Activated T-helper 17 cell treated with anti-CD3 and anti-CD28 coated beads, Interleukin-2, amount 50 U/mL, for 72 hours (primary cell): ENCODE results near the gene KIF1B. TPM values are rescaled to one million over a fixed set of nuclear protein-coding genes. Genes with fewer than 3 reads are reported as not detected.
"Not testable (repeated sequence)": the region's sequence is repeated elsewhere in the genome, so short reads cannot be mapped to it uniquely, and the experiment has no call there.

ENCODE experiments used
- ATAC-seq: fragments of 150-1000 bp; cut with Tn5 transposase; replicated peaks from 2 replicates; pipeline ENCODE4 v1.10.0; 2021; ENCODE audit warnings: mild to moderate bottlenecking, moderate library complexity
- H3K27ac Mint-ChIP-seq: one replicate; pipeline ENCODE4 v1.8.0; 2022; ENCODE audit warnings: mixed read lengths
- H3K27me3 Mint-ChIP-seq: one replicate; pipeline ENCODE4 v1.8.0; 2022; ENCODE audit warnings: mixed read lengths
- H3K36me3 Mint-ChIP-seq: one replicate; pipeline ENCODE4 v1.8.0; 2022; ENCODE audit warnings: low read depth, mild to moderate bottlenecking, mixed read lengths
- H3K4me1 Mint-ChIP-seq: one replicate; pipeline ENCODE4 v1.8.0; 2022; ENCODE audit warnings: mixed read lengths
- H3K4me3 Mint-ChIP-seq: one replicate; pipeline ENCODE4 v1.8.0; 2022; ENCODE audit warnings: mild to moderate bottlenecking, mixed read lengths
- H3K9me3 Mint-ChIP-seq: one replicate; pipeline ENCODE4 v1.8.0; 2022; ENCODE audit warnings: mixed read lengths
- total RNA-seq, 2 donors: library from RNA; stranded (reverse); gene quantifications; one replicate each; pipeline ENCODE4 v1.2.3, GENCODE V29; 2022

KIF1B gene
- total RNA-seq, 2 donors from 2014 or later, result 13.5 to 17.0 TPM

DNA sequence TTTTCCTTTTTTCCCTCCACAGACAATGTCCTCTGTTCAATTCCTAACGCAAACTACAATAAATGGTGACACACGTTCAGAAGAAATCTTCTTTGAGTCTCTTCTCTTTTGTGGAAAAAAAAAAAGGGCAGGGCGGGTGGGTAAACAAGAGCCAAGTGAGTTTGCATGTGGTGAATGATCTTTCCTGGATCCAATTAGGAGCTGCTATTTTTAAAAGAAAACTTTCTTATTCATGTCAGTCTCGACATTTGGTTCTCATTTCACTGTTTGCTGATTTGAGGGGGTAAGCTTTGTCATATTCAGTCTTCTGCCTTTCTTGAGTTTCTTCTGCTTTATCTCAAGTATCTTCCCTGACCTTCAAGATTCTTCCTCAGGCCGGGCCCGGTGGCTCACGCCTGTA is 29.2 kb upstream of the KIF1B start:
- Mint-ChIP-seq H3K4me1 (no peaks in the 10 kb centered on the region), H3K9me3 (no peaks in the 10 kb centered on the region), H3K27me3 (no peaks in the 10 kb centered on the region), H3K4me3 (no peak overlapping the region), H3K36me3 (peaks cover 38% of the 10 kb centered on the region), H3K27ac (no peak overlapping the region)
- no peak for ATAC-seq

DNA sequence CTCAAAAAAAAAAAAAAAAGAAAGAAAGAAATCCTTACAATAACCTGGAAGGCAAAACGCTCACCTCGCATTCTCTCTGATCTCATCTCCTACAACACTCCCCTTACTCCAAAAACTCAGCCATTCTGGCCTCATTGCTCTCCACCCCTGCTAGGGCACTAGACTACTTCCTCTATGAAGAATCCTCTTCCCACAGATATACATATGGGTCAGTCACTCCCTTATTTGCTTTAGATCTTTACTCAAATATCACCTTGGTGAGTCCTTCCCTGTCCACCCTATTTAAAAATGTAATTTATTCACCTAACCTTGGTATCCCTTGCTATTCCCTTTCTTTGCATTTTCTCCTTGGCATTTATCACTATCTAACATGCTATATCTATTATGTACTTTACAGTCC is 24.6 kb upstream of the KIF1B start:
- H3K36me3 Mint-ChIP-seq, result peaks cover 7% of the 10 kb centered on the region
- no peaks in the 10 kb centered on the region for H3K4me1 Mint-ChIP-seq
- H3K4me3 Mint-ChIP-seq, result no peak overlapping the region
- no peaks in the 10 kb centered on the region for H3K27me3 Mint-ChIP-seq
- no peaks in the 10 kb centered on the region for H3K9me3 Mint-ChIP-seq
- peak; percentile 15 for ATAC-seq
- H3K27ac Mint-ChIP-seq, result no peak overlapping the region

DNA sequence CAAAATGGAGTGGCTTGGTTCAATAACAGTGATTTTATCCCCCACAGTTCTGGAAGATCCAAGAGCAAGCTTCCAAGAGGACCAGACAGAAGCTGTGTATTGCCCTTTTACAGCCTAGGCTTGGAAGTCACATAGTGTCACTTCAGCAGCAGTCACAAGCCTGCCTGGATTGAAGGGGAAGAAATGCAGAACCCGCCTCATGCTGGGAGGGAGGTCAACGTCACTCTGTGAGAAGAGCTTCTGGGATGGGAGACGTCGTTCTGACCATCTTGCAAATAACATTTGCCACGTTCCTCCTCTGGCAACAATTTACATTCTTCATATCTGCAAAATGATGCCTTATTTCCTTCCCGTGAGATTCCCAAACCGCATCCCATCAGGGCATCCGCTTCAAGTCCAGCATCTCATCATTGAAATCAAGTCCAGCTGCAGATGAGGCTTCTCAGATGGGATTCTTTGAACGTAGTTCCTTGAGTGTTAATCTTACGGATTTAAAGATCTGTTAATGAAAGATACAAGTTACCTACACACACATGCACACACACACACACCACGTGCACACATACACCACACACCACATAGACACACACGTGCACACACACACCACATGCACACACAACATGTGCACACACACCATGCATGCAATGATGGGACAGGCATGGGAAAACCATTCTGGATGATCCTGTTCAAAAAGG is 23.9 kb upstream of the KIF1B start:
- Mint-ChIP-seq H3K9me3 (no peaks in the 10 kb centered on the region), H3K27ac (no peak overlapping the region), H3K4me3 (no peak overlapping the region), H3K4me1 (no peaks in the 10 kb centered on the region), H3K36me3 (peaks cover under 1% of the 10 kb centered on the region), H3K27me3 (no peaks in the 10 kb centered on the region)
- peak; percentile 48 for ATAC-seq

DNA sequence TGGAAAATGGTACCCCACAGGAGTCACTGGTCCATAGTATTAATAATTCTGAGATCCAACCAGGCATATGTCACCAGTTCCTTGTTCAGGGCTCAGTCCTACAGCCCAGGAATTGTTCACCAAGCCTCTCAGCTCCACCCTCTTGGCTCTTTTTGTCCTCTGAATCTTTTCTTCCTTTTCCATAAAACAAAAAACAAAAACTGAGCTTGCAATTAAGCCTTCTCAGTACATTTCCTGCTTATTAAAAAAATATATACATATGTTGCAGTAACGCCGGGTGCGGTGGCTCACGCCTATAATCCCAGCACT is 23.4 kb upstream of the KIF1B start:
- Mint-ChIP-seq H3K4me3 (no peak overlapping the region), H3K4me1 (no peaks in the 10 kb centered on the region), H3K27me3 (no peaks in the 10 kb centered on the region), H3K36me3 (no peaks in the 10 kb centered on the region), H3K9me3 (no peaks in the 10 kb centered on the region), H3K27ac (no peak overlapping the region)
- ATAC-seq, result peak; percentile 46

DNA sequence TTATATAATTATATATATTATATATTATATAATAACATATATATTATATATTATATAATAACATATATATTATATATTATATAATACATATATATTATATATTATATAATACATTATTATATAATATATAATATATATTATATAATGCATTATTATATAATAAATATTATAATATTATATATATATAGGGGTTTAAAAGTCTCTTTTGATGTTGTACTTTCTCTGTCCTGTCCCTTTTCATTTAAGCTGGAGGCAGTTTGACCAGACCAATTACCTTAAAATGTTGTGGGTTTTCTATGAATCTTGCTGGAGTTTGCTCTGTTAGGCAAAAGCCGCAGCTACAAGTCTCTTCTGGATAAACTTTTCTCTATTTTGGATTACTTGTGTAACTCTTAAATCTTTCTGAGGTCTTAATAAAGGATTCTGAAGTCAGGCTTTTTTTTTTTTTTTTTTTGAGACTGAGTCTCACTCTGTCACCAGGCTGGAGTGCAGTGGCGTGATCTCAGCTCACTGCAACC is 22.2 kb upstream of the KIF1B start:
- Mint-ChIP-seq H3K4me1 (no peaks in the 10 kb centered on the region), H3K4me3 (no peak overlapping the region), H3K27ac (no peak overlapping the region), H3K9me3 (no peaks in the 10 kb centered on the region), H3K36me3 (no peaks in the 10 kb centered on the region), H3K27me3 (no peaks in the 10 kb centered on the region)
- no peak for ATAC-seq

DNA sequence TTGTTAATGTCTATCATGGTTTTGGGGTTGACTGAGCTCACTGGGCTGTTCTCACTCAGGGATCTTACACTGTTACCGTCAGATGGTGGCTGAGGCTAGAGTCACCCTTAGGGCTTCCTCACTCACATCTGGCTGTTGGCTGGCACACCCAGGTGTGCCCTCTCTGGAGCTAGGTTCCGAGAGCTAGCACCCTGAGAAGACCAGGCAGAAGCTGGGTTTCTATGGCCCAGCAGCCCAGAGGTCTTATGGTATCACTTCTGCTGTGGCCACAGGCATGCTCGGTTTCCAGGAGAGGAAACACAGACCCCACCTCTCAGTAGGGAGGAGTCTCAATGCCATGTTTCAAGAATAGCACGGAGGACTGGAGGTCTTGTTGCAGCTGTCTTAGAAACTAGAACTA is 20.7 kb upstream of the KIF1B start:
- H3K27me3 Mint-ChIP-seq, result peaks cover 7% of the 10 kb centered on the region

DNA sequence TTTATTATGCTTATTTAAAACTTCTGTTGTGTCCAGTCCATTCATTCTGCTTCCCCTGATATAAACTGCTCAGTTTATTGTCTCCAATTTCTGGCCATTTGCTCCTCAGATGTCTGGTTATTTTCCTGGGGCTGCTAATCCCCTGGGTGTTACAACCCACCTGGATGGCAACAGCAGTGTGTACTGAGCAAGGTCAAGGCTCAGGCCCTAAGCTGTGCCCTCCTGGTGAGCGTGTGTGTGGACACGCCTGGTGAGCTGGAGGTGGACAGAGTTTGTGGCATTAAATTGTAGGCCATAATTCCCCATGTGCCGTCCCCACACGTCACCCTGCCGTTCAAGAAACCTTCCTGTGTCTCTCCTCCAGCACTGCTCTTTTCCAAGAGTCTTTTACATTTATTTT is 18.1 kb upstream of the KIF1B start:
- H3K27me3 Mint-ChIP-seq, result peaks cover 7% of the 10 kb centered on the region
- no peak overlapping the region for H3K4me3 Mint-ChIP-seq
- no peaks in the 10 kb centered on the region for H3K36me3 Mint-ChIP-seq
- no peaks in the 10 kb centered on the region for H3K4me1 Mint-ChIP-seq
- no peaks in the 10 kb centered on the region for H3K9me3 Mint-ChIP-seq
- ATAC-seq, result no peak
- no peak overlapping the region for H3K27ac Mint-ChIP-seq

More for the DNA sequence above, 20.7 kb upstream of the KIF1B start:
- peak; percentile 44 for ATAC-seq
- H3K27ac Mint-ChIP-seq, result no peak overlapping the region
- no peaks in the 10 kb centered on the region for H3K4me1 Mint-ChIP-seq
- no peaks in the 10 kb centered on the region for H3K36me3 Mint-ChIP-seq
- H3K9me3 Mint-ChIP-seq, result no peaks in the 10 kb centered on the region
- no peak overlapping the region for H3K4me3 Mint-ChIP-seq

DNA sequence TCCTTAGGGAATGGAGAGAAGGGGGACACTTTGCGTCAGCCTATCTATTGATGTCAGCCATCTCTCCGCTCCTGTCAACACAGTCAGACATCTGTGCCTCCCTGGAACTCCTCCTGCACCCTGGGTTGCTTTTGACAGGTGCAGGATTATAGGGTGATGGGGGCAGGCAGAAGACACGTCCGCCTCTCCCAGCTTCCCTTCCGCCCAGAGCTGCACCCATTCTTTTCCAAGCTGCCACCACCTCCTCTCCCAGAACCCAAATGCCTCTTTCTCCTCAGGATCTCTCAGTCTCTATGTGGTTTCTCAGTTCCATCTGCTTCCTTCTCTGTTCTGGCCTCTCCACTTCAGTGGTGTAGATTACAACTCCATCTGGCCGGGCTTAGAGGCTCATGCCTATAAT is 17.1 kb upstream of the KIF1B start:
- no peak for ATAC-seq
- Mint-ChIP-seq H3K4me3 (no peak overlapping the region), H3K36me3 (no peaks in the 10 kb centered on the region), H3K27ac (no peak overlapping the region), H3K27me3 (peaks cover 7% of the 10 kb centered on the region), H3K9me3 (no peaks in the 10 kb centered on the region), H3K4me1 (no peaks in the 10 kb centered on the region)

DNA sequence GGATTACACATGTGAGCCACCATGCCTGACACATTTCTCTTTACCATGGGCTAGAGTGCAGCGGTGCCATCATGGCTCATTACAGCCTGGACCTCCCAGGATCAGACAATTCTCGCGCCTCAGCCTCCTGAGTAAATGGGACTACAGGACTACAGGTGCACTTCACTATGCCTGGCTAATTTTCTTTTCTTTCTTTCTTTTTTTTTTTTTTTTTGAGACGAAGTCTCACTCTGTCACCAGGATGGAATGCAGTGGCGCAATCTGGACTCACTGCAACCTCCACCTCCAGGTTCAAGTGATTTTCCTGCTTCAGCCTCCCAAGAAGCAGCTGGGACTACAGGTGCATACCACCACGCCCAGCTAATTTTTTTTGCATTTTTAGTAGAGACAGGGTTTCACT is 14.8 kb upstream of the KIF1B start:
- ATAC-seq, result no peak
- H3K27me3 Mint-ChIP-seq, result peaks cover 7% of the 10 kb centered on the region
- H3K4me1 Mint-ChIP-seq, result no peaks in the 10 kb centered on the region

DNA sequence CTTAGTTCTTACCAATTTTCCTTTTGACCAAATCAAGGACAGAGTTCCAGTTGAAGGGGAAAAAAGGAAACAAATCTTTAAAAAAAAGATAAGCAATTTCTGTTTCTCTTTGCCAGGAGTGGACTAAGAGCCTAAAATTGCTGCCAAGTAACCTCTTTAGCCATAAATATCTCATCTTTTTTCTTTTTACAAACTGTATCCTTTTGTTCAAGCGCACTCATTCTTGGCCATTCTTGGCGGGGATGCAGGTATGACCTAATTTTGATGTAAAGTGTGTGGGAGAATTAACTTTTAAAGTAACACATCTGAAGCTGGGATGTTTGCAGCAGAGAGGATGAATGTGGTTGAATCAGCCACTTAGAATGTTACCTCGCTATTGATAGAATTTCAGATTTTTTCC is 13.4 kb upstream of the KIF1B start:
- no peaks in the 10 kb centered on the region for H3K9me3 Mint-ChIP-seq
- no peak overlapping the region for H3K27ac Mint-ChIP-seq

More for the DNA sequence above, 14.8 kb upstream of the KIF1B start:
- no peaks in the 10 kb centered on the region for H3K36me3 Mint-ChIP-seq
- H3K9me3 Mint-ChIP-seq, result no peaks in the 10 kb centered on the region
- H3K4me3 Mint-ChIP-seq, result no peak overlapping the region
- no peak overlapping the region for H3K27ac Mint-ChIP-seq

DNA sequence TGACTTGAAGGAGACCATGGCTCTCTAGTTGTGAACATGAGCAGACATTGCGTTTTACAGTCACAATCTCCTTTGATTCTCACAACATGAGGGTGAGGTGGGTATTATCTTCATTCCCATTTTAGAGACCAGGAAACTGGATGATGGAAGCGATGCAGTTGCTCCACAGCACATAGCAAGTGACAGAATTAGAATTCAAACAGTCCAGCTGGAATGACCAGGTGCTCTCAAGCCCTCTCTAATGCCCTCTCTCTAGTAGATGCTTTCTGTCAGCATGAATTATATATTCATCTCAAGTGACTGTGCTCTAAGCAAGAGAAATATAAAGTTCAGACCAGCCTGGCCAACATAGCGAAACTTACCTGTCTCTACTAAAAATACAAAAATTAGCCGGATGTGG is 9.8 kb upstream of the KIF1B start:
- no peaks in the 10 kb centered on the region for H3K4me1 Mint-ChIP-seq
- ATAC-seq, result no peak
- no peaks in the 10 kb centered on the region for H3K27me3 Mint-ChIP-seq
- H3K36me3 Mint-ChIP-seq, result no peaks in the 10 kb centered on the region
- H3K27ac Mint-ChIP-seq, result no peak overlapping the region
- no peak overlapping the region for H3K4me3 Mint-ChIP-seq
- H3K9me3 Mint-ChIP-seq, result no peaks in the 10 kb centered on the region

More for the DNA sequence above, 13.4 kb upstream of the KIF1B start:
- Mint-ChIP-seq H3K27me3 (peaks cover 7% of the 10 kb centered on the region), H3K36me3 (no peaks in the 10 kb centered on the region), H3K4me3 (no peak overlapping the region), H3K4me1 (no peaks in the 10 kb centered on the region)
- ATAC-seq, result no peak

DNA sequence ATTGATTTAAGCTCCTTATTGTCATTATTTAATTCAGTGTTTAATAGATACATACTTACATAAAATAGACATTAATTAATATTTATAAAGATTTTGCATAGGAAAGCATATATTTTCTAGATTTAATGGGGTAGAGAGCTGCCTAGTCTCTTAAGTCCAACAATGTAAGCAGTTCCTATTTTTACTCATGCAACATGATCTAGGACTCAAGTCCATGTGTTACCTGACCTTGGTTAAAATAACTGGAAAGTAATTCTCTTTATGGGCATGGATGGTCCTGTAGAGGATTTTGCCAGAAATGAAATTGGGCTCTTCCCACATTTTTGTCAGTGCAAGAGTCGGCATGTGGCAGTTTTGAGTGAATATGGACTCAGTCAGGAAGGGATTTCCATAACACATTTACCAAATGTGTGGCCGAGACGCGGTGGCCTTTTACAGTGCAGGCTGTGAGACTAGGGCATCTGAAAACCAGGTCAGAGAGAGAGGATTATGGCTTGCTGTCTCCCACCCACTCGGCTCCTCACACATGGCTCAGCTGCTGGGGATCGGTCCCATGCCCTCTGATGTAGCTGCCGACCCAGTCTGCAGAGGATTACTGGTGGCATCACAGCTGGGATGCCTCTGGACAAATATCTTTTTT is 6.2 kb upstream of the KIF1B start:
- Mint-ChIP-seq H3K4me1 (no peaks in the 10 kb centered on the region), H3K27ac (no peak overlapping the region), H3K27me3 (no peaks in the 10 kb centered on the region)

DNA sequence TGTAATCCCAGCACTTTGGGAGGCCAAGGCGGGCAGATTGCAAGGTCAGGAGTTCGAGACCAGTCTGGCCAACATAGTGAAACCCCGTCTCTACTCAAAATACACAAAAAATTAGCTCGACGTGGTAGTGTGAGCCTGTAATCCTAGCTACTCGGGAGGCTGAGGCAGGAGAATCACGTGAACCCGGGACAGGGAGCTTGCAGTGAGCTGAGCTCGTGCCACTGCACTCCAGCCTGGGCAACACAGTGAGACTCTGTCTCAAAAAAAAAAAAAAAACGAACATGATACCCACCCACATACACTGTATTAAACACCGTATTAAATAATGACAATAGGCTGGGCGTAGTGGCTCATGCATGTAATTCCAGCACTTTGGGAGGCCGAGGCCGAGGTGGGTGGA is 5.2 kb upstream of the KIF1B start:
- H3K4me1 Mint-ChIP-seq, H3K27ac Mint-ChIP-seq, H3K27me3 Mint-ChIP-seq, H3K36me3 Mint-ChIP-seq, ATAC-seq, H3K4me3 Mint-ChIP-seq, H3K9me3 Mint-ChIP-seq: not testable (repeated sequence)

More for the DNA sequence above, 6.2 kb upstream of the KIF1B start:
- no peak for ATAC-seq
- Mint-ChIP-seq H3K9me3 (no peaks in the 10 kb centered on the region), H3K36me3 (no peaks in the 10 kb centered on the region), H3K4me3 (no peak overlapping the region)

DNA sequence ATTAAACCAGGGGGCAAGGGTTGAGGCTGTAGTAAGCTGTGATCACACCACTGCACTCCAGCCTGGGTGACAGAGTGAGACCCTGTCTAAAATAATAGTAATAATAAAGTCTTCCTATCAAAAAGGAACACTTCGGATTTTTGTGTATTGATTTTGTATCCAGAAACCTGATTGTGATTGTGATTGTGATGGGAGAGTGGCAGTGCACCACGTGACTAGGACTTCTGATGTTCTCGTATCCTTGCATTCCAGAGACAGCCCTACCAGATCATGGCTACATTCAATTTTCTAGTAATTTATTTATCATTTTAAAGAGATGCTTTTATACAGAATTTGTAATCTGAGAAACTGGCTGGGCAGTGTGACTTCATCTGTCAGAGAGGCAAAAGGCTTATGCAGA is 2.6 kb upstream of the KIF1B start:
- Mint-ChIP-seq H3K9me3 (no peaks in the 10 kb centered on the region), H3K27me3 (no peaks in the 10 kb centered on the region), H3K4me1 (peaks cover 10% of the 10 kb centered on the region), H3K27ac (no peak overlapping the region), H3K4me3 (no peak overlapping the region), H3K36me3 (no peaks in the 10 kb centered on the region)
- ATAC-seq, result no peak

DNA sequence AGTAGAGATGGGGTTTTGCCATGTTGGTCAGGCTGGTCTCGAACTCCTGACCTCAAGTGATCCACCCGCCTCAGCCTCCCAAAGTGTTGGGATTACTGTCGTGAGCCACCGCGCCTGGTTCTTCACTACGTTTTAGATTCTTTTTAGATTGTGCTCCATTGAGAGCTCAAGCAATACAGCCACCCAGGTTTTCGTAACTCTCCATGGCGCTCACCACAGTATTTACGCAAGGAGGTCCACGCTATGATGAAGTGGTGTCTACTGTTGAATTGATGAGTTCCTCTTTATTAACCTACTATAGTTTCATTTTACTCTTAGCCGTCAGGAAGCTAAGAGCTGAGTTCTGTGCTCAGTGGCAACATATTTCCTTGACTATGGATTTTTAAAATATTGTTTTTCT is 1.8 kb upstream of the KIF1B start:
- H3K4me1 Mint-ChIP-seq, result peaks cover 13% of the 10 kb centered on the region
- ATAC-seq, result no peak
- H3K36me3 Mint-ChIP-seq, result no peaks in the 10 kb centered on the region
- H3K9me3 Mint-ChIP-seq, result no peaks in the 10 kb centered on the region
- no peaks in the 10 kb centered on the region for H3K27me3 Mint-ChIP-seq
- H3K4me3 Mint-ChIP-seq, result peak overlapping the region; percentile 90
- H3K27ac Mint-ChIP-seq, result peak overlapping the region; percentile 86
